ENCODE results near the gene RBBP5. TPM values are rescaled to one million over a fixed set of nuclear protein-coding genes. Genes with fewer than 3 reads are reported as not detected.

Gene RBBP5
- total and polyA plus RNA-seq, 2 of the 4 experiments (the other 2 are of a cell fraction): 7.3 to 37.5 TPM

DNA sequence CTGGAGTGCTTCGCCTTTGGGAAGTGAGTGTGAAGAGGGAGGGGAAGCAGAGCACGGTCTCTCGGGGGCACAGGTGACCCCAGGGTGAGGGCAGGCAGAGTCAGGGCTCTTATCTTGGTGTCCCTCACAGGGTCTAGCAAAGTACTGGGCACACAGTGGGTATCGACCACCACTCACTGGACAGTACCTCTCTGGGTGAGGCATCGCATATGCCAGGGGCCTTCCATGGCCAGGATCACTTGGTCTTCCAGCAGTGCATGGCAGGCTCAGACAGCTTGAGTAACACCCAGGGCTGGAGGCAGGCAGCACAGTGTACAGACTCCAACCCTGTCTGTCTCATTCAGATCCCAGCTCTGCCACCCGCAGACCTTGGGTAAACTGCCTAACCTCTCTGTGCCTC is 62.1 kb downstream of the RBBP5 start:
- H3K9ac ChIP-seq (ENCODE audit: low read depth, low read length): no peak overlapping the region
- intact Hi-C loops (cut with micrococcal nuclease): no loop called here
- dilution Hi-C loops (cut with HindIII; ENCODE audit: low sequenced_read_pairs, unreplicated experiment): no loop called here
- CTCF ChIA-PET: no interaction called here
- no peak overlapping the region for H3K23ac ChIP-seq (ENCODE audit: low read depth, low read length)
- H3K27me3 ChIP-seq (ENCODE audit: control insufficient read depth, insufficient read depth, low read length): peaks cover 24% of the 10 kb centered on the region
- no peak overlapping the region for H4K8ac ChIP-seq (ENCODE audit: low read depth in 2 of 2, low read length in 2 of 2)
- H2BK120ac ChIP-seq (ENCODE audit: low read depth, low read length): no peak overlapping the region
- H3K4me3 ChIP-seq (ENCODE audit: insufficient read depth, low read depth, low read length): no peak overlapping the region
- no peak overlapping the region for H4K91ac ChIP-seq (ENCODE audit: insufficient read depth, low read depth, low read length)
- WGBS, 2 experiments (ENCODE audit: extremely low coverage in 2 of 2, insufficient read length in 1 of 2): 69% methylated on average over 4 of the region's 6 CpGs; no CpG with 5 or more reads in 1 of the 2 experiments
- H2AFZ ChIP-seq (replicated peaks; ENCODE audit: low read length, poor library complexity): no peak overlapping the region
- H2BK5ac ChIP-seq (ENCODE audit: low read depth, low read length, poor library complexity, severe bottlenecking): no peak overlapping the region
- H2AK5ac ChIP-seq (ENCODE audit: low read depth, low read length): no peak overlapping the region
- TF ChIP-seq BHLHE40 (IDR thresholded peaks at IDR 0.05; ENCODE audit: low read depth, low read length) (no peak), FOS (IDR thresholded peaks at IDR 0.05; ENCODE audit: low read depth, low read length) (no peak), RAD21 (IDR thresholded peaks at IDR 0.05; ENCODE audit: low read length) (no peak), SMC3 (IDR thresholded peaks at IDR 0.05; ENCODE audit: low read depth, low read length) (no peak), NFE2L2 (IDR thresholded peaks at IDR 0.05; ENCODE audit: low read depth, low read length) (no peak), RCOR1 (IDR thresholded peaks at IDR 0.05; ENCODE audit: insufficient replicate concordance, low read length) (no peak), MXI1 (IDR thresholded peaks at IDR 0.05; ENCODE audit: borderline replicate concordance, low read depth, low read length) (no peak)
- TF ChIP-seq, protein P1, sequence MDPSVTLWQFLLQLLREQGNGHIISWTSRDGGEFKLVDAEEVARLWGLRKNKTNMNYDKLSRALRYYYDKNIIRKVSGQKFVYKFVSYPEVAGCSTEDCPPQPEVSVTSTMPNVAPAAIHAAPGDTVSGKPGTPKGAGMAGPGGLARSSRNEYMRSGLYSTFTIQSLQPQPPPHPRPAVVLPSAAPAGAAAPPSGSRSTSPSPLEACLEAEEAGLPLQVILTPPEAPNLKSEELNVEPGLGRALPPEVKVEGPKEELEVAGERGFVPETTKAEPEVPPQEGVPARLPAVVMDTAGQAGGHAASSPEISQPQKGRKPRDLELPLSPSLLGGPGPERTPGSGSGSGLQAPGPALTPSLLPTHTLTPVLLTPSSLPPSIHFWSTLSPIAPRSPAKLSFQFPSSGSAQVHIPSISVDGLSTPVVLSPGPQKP (IDR thresholded peaks at IDR 0.05; ENCODE audit: borderline replicate concordance, low read depth, low read length): no peak
- POLR2A ChIA-PET (ENCODE audit: unreplicated experiment): no interaction called here
- in situ Hi-C loops (cut with MboI; ENCODE audit: low sequenced_read_pairs): loop anchor here (5.0 kb wide), 1 partner anchor 72 kb away; no protein-coding TSS in a partner anchor
- ATAC-seq (ENCODE audit: low read depth) (no peak), DNase-seq (no peak)
- no peak overlapping the region for H4K5ac ChIP-seq (ENCODE audit: low read depth, low read length)
- H4K20me1 ChIP-seq (ENCODE audit: insufficient read depth, low read length): no peaks in the 10 kb centered on the region
- no peaks in the 10 kb centered on the region for H3K79me1 ChIP-seq (ENCODE audit: low read depth in 1 of 2, low read length in 2 of 2)
- no peak overlapping the region for H3K4ac ChIP-seq (ENCODE audit: low read depth, low read length)
- H3K9me1 ChIP-seq (ENCODE audit: insufficient read depth, low read length): no peaks in the 10 kb centered on the region
- no peaks in the 10 kb centered on the region for H3K36me3 ChIP-seq (ENCODE audit: control insufficient read depth, insufficient read depth, low read length)
- BruUV-seq (replicated peaks): no TSS peak
- no peak overlapping the region for H2BK20ac ChIP-seq (ENCODE audit: low read depth, low read length)
- no peak overlapping the region for H3K18ac ChIP-seq (ENCODE audit: low read depth, low read length)
- H2AK9ac ChIP-seq (replicated peaks; ENCODE audit: low read depth, low read length, poor library complexity): no peak overlapping the region
- no peaks in the 10 kb centered on the region for H3K4me1 ChIP-seq (ENCODE audit: control insufficient read depth, insufficient read depth, low read length)
- H2BK15ac ChIP-seq (ENCODE audit: low read depth, low read length): no peak overlapping the region
- no peak overlapping the region for H3K27ac ChIP-seq (ENCODE audit: insufficient read depth, low read length)
- no peak overlapping the region for H3K56ac ChIP-seq (ENCODE audit: extremely low read depth, insufficient read depth, low read length)
- no peaks in the 10 kb centered on the region for H3K9me3 ChIP-seq (ENCODE audit: control insufficient read depth, insufficient read depth, low read length)
- H3K4me2 ChIP-seq (ENCODE audit: low read depth, low read length): no peak overlapping the region
- no peak overlapping the region for H3K14ac ChIP-seq (replicated peaks; ENCODE audit: low read depth, low read length)

Data from IMR-90 (cell line).